Central memory CD8-positive, alpha-beta T cell (primary cell): ENCODE measurements around the gene CUBN.

ENCODE experiments used
- ATAC-seq: fragments of 150-1000 bp; cut with Tn5 transposase; replicated peaks from 2 replicates; pipeline ENCODE4 v1.10.0; 2022; ENCODE audit warnings: mild to moderate bottlenecking, moderate FRiP score, moderate number of reproducible peaks; ENCODE audit not compliant: poor library complexity, severe bottlenecking; ENCODE audit errors: extremely low read depth
- DNase-seq, 2 donors: peaks; one replicate each; pipeline ENCODE4 v3.0.0; 2021; ENCODE audit warnings: low spot score in 2 of 2
- H3K27ac Mint-ChIP-seq: one replicate; pipeline ENCODE4 v1.8.0; 2022; ENCODE audit warnings: low read depth, mild to moderate bottlenecking, moderate library complexity, mixed read lengths
- H3K27me3 Mint-ChIP-seq: one replicate; pipeline ENCODE4 v1.8.0; 2022; ENCODE audit warnings: mixed read lengths
- H3K36me3 Mint-ChIP-seq: one replicate; pipeline ENCODE4 v1.8.0; 2022; ENCODE audit warnings: mild to moderate bottlenecking, moderate library complexity, mixed read lengths; ENCODE audit not compliant: insufficient read depth
- H3K4me1 Mint-ChIP-seq: one replicate; pipeline ENCODE4 v1.8.0; 2022; ENCODE audit warnings: mixed read lengths
- H3K4me3 Mint-ChIP-seq: one replicate; pipeline ENCODE4 v1.8.0; 2022; ENCODE audit warnings: mild to moderate bottlenecking, moderate library complexity, mixed read lengths
- H3K9me3 Mint-ChIP-seq: one replicate; pipeline ENCODE4 v1.8.0; 2022; ENCODE audit warnings: mixed read lengths

The CUBN gene

GRCh38 chr10:17004801-17005380 is 124.7 kb downstream of the CUBN start:
- no peaks in the 10 kb centered on the region for H3K9me3 Mint-ChIP-seq
- H3K27me3 Mint-ChIP-seq, result no peaks in the 10 kb centered on the region
- peaks cover 29% of the 10 kb centered on the region for H3K4me1 Mint-ChIP-seq
- H3K27ac Mint-ChIP-seq, result peak overlapping the region; percentile 97
- peaks cover 18% of the 10 kb centered on the region for H3K36me3 Mint-ChIP-seq
- no peak overlapping the region for H3K4me3 Mint-ChIP-seq
- DNase-seq, result no peak
- no peak for ATAC-seq

GRCh38 chr10:17003651-17004286 is 125.8 kb downstream of the CUBN start:
- ATAC-seq (no peak), DNase-seq (no peak)
- Mint-ChIP-seq H3K4me3 (peak overlapping the region; percentile 5), H3K27me3 (no peaks in the 10 kb centered on the region), H3K36me3 (peaks cover 16% of the 10 kb centered on the region), H3K27ac (peak overlapping the region; percentile 97), H3K4me1 (peaks cover 29% of the 10 kb centered on the region), H3K9me3 (no peaks in the 10 kb centered on the region)

- Mint-ChIP-seq H3K4me3 (no peak overlapping the region), H3K4me1 (peaks cover 29% of the 10 kb centered on the region), H3K27ac (peak overlapping the region; percentile 97), H3K9me3 (no peaks in the 10 kb centered on the region), H3K27me3 (no peaks in the 10 kb centered on the region), H3K36me3 (peaks cover 16% of the 10 kb centered on the region)
- ATAC-seq (peak; percentile 95), DNase-seq (peak; percentile 30 to 76)
Measured at GRCh38 chr10:17003151-17003550, 126.5 kb downstream of the CUBN start.

GRCh38 chr10:17001961-17002749 is 127.5 kb downstream of the CUBN start:
- peak in 1 of 2 donors; percentile 38 for DNase-seq
- Mint-ChIP-seq H3K4me3 (peak overlapping the region; percentile 45), H3K36me3 (peaks cover 13% of the 10 kb centered on the region), H3K27me3 (no peaks in the 10 kb centered on the region), H3K27ac (peak overlapping the region; percentile 97), H3K4me1 (peaks cover 29% of the 10 kb centered on the region), H3K9me3 (no peaks in the 10 kb centered on the region)
- ATAC-seq, result peak; percentile 56

- no peak overlapping the region for H3K4me3 Mint-ChIP-seq
- ATAC-seq, result no peak
- peak overlapping the region; percentile 97 for H3K27ac Mint-ChIP-seq
- no peaks in the 10 kb centered on the region for H3K27me3 Mint-ChIP-seq
- peaks cover 13% of the 10 kb centered on the region for H3K36me3 Mint-ChIP-seq
- H3K4me1 Mint-ChIP-seq, result peaks cover 29% of the 10 kb centered on the region
- DNase-seq, result no peak
- no peaks in the 10 kb centered on the region for H3K9me3 Mint-ChIP-seq
Measured at GRCh38 chr10:17001297-17001744, 128.3 kb downstream of the CUBN start.

GRCh38 chr10:16999665-17000451 is 129.8 kb downstream of the CUBN start:
- Mint-ChIP-seq H3K9me3 (no peaks in the 10 kb centered on the region), H3K4me3 (no peak overlapping the region), H3K4me1 (peaks cover 26% of the 10 kb centered on the region), H3K36me3 (peaks cover 13% of the 10 kb centered on the region), H3K27me3 (no peaks in the 10 kb centered on the region), H3K27ac (peak overlapping the region; percentile 58)
- DNase-seq (no peak), ATAC-seq (no peak)

GRCh38 chr10:16996530-16996964 is 133.1 kb downstream of the CUBN start:
- no peak for DNase-seq
- H3K4me3 Mint-ChIP-seq, result no peak overlapping the region
- H3K9me3 Mint-ChIP-seq, result no peaks in the 10 kb centered on the region
- no peak overlapping the region for H3K27ac Mint-ChIP-seq
- H3K4me1 Mint-ChIP-seq, result no peaks in the 10 kb centered on the region
- ATAC-seq, result no peak
- H3K27me3 Mint-ChIP-seq, result no peaks in the 10 kb centered on the region
- no peaks in the 10 kb centered on the region for H3K36me3 Mint-ChIP-seq

- no peaks in the 10 kb centered on the region for H3K4me1 Mint-ChIP-seq
- peak; percentile 43 for ATAC-seq
- H3K4me3 Mint-ChIP-seq, result no peak overlapping the region
- no peaks in the 10 kb centered on the region for H3K27me3 Mint-ChIP-seq
- H3K27ac Mint-ChIP-seq, result no peak overlapping the region
- no peaks in the 10 kb centered on the region for H3K9me3 Mint-ChIP-seq
- H3K36me3 Mint-ChIP-seq, result no peaks in the 10 kb centered on the region
- DNase-seq, result no peak
Measured at GRCh38 chr10:16995867-16996529, 133.6 kb downstream of the CUBN start.

GRCh38 chr10:16993186-16993585 is 136.4 kb downstream of the CUBN start:
- Mint-ChIP-seq H3K27me3 (no peaks in the 10 kb centered on the region), H3K4me3 (no peak overlapping the region), H3K27ac (no peak overlapping the region), H3K36me3 (no peaks in the 10 kb centered on the region), H3K9me3 (no peaks in the 10 kb centered on the region), H3K4me1 (no peaks in the 10 kb centered on the region)
- DNase-seq (no peak), ATAC-seq (no peak)

- no peaks in the 10 kb centered on the region for H3K4me1 Mint-ChIP-seq
- H3K27me3 Mint-ChIP-seq, result no peaks in the 10 kb centered on the region
- no peaks in the 10 kb centered on the region for H3K9me3 Mint-ChIP-seq
- ATAC-seq (no peak), DNase-seq (no peak)
- no peak overlapping the region for H3K4me3 Mint-ChIP-seq
- no peaks in the 10 kb centered on the region for H3K36me3 Mint-ChIP-seq
- no peak overlapping the region for H3K27ac Mint-ChIP-seq
Measured at GRCh38 chr10:16992611-16993119, 136.9 kb downstream of the CUBN start.

GRCh38 chr10:16991011-16991410 is 138.6 kb downstream of the CUBN start:
- no peaks in the 10 kb centered on the region for H3K36me3 Mint-ChIP-seq
- no peak for ATAC-seq
- no peak overlapping the region for H3K27ac Mint-ChIP-seq
- H3K27me3 Mint-ChIP-seq, result no peaks in the 10 kb centered on the region
- no peaks in the 10 kb centered on the region for H3K4me1 Mint-ChIP-seq
- H3K9me3 Mint-ChIP-seq, result no peaks in the 10 kb centered on the region
- DNase-seq, result no peak
- no peak overlapping the region for H3K4me3 Mint-ChIP-seq

GRCh38 chr10:16989826-16990293 is 139.8 kb downstream of the CUBN start:
- no peaks in the 10 kb centered on the region for H3K9me3 Mint-ChIP-seq
- no peak for DNase-seq
- H3K4me1 Mint-ChIP-seq, result no peaks in the 10 kb centered on the region
- no peak overlapping the region for H3K4me3 Mint-ChIP-seq
- no peaks in the 10 kb centered on the region for H3K27me3 Mint-ChIP-seq
- H3K27ac Mint-ChIP-seq, result no peak overlapping the region
- ATAC-seq, result no peak
- no peaks in the 10 kb centered on the region for H3K36me3 Mint-ChIP-seq
